HG02981 (cell line): ENCODE data around the gene MMP24.
"Not testable (repeated sequence)": the region's sequence is repeated elsewhere in the genome, so short reads cannot be mapped to it uniquely, and the experiment has no call there.

Source experiments
- ATAC-seq: cut with Tn5 transposase; IDR thresholded peaks from one replicate; pipeline ENCODE4 v1.9.1; 2021; ENCODE audit warnings: mild to moderate bottlenecking, moderate library complexity; ENCODE audit not compliant: unreplicated experiment

The MMP24 gene

DNA sequence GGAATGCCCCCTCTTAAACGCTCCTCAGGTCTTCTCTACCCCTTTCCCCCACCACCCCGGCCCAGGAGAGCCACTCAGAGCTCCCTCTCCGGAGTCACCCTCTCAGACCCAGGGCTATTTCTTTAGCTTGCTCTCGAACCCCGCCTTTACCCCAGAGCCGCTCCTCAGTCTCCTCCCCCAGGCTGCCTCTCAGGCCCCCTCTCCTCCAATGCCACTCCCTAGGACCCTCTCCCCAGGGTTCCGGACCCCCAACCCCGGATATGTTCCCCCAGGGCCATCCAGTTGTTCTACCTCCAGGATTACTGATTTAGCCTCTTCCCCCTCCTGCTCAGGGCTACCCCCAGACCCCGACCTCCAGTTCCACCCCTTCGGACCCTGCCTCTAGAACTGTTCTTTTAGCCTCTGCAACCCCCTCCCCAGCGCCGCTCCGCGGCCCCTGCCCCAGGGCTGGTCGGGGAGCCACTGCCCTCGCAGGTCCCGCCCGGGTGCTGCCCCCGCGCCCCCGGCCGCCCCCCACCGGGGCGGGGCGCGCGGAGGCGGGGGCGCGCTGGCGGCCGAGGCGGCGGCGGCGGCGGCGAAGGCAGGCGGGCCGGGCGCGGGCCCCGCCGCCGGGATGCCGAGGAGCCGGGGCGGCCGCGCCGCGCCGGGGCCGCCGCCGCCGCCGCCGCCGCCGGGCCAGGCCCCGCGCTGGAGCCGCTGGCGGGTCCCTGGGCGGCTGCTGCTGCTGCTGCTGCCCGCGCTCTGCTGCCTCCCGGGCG is at the start of gene MMP24:
TSS of gene MMP24 (plus strand) at position 565 of the 758 bp plus-strand sequence. CDS start at position 614, 49 bp downstream.
- no peak for ATAC-seq

DNA sequence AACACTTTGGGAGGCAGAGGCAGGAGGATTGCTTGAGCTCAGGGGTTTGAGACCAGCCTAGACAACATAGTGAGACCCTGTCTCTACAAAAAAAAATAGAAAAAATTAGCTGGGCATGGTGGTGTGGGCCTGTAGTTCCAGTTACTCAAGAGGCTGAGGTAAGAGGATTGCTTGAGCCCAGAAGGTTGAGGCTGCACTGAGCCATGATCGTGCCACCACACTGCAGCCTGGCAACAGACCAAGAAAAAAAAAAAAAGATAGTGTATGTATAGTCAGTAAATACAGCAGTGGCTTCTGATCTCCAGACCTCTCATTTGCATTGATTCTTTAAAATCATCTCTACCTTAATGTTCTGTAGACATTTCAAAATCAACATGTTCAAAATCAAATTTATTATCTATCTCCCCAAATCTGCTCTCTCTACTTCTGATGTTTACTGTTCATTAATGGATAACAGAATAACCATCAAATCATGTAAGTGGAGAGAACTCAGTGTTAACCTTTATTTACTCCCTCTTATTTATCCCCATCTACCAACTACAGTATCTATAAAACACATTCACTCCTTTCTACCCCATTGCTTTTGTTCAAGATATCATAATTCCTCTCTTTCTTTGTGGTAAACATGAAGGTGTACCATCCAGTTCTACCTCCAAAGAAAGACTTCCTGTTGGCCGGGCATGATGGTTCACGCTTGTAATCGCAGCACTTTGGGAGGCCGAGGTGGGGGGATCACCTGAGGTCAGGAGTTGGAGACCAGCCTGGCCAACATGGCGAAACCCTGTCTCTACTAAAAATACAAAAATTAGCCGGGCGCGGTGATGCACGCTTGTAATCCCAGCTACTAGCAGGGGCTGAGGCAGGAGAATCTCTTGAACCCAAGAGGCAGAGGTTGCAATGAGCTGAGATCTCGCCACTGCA is 46.9 kb upstream of the MMP24 start:
- ATAC-seq, result no peak

DNA sequence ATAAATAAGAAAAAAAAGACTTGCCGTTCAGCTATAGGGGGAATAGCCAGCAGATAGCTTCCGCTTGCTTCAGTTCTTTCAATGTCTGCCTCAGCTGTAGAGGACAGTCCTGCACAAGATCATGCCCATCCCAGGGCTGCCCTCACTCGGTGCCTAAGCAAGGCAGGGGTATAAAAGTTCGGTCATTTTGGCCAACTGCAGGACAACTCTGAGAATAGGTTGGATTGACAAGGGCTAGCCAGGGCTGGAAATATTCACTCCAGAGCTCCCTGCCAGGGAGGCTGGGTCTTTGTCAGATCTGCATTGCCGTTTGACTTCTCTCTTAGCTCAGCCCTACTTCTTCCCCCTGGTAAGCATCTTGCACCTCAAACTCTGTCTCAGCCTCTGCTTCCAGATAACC is 46.2 kb upstream of the MMP24 start:
- ATAC-seq, result no peak

DNA sequence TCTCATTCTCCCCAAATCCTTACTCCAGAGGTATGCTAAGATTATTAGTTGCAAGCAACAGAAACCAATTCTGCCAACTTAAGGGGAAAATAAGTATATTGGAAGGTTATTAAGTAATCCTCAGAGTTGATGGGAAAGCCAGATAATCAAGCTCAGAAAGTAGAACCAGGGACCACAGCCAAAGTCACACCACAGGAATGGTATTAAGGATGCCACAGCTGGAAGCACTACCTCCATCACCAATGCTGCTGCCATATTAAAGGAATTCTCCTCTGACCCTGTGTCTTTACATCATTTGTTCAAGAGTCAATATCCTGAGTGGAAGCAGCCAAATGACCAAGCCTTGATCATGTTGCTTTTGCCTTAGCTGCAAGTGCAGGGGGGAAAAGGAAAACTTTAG is 44.8 kb upstream of the MMP24 start:
- ATAC-seq, result no peak

DNA sequence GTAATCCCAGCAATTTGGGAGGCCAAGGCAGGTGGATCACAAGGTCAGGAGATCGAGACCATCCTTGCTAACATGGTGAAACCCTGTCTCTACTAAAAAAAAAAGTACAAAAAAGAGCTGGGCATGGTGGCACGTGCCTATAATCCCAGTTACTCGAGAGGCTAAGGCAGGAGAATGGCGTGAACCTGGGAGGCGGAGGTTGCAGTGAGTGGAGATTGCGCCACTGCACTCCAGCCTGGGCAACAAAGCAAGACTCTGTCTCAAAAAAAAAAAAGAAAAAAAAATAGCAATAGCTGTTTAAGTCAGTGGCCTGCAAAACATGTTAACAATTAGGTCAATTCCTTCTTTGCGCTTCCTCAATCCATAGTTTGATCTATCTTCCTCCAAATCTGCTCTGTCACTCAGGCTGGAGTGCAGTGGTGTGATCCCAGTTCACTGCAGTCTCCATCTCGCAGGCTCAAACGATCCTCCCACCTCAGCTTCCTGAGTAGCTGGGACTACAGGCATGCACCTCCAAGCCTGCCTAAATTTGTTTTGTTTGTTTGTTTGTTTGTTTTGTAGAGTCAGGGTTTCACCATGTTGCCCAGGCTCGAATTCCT is 39.7 kb upstream of the MMP24 start:
- not testable (repeated sequence) for ATAC-seq

DNA sequence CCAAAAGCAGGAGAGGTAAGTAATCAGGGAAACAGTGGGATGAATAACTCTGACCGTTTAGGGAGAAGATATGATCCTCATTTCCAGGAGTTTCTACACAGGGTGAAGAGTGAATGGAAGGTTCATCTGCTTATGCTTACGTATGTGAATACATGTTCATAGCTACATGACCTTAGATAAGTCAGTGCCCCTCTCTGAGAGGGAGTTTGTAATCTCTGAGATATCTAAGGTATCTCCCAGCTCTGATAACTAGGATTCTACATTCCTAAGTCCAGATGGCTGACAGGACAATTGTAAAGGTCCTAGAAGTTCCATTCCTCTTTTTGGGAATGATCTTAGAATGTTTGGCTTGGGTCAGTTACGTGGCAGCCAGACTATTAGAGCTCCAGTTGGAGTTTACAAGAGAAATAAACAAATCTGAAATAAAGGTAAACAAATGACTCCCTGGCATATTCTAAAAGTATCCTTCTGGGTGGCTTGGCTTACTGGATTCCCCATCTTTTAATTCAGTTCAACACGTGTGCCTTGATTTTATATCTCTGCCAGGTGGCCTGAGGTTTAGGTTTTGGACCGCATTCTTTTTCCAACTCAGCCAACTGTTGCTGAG is 38.8 kb upstream of the MMP24 start:
- no peak for ATAC-seq

DNA sequence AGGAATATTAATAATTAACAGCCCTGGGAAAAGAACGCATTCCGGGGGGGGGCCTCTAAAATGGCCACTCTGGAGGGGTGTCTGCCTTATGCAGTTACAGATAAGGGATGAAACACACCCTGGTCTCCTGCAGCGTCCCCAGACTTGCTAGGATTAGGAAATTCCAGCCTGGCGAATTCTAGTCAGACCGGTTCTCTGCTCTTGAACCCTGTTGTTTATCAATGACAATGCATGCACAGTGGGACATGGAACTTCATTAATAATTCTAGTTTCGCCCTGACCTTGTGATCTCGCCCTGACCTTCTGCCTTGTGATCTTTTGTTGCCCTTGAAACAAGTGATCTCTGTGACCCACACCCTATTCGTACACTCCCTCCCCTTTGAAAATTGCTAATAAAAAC is 37.3 kb upstream of the MMP24 start:
- not testable (repeated sequence) for ATAC-seq

DNA sequence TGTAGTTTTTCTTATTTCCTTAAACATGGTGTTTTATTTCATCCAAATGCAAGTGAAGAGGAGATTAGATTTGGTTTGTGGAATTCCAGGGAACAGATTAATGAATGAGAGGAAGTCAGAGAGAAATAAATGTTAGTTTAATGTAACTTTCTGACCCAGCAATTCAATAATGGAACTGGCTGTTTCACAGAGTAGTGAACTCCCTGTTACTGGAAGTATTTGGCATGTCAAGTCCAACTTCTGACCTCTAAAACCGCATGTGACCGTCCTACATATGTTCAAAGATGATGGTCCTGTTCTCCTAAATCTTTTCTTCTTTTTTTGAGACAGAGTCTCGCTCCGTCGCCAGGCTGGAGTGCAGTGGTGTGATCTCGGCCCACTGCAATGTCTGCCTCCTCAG is 35.9 kb upstream of the MMP24 start:
- ATAC-seq, result no peak

DNA sequence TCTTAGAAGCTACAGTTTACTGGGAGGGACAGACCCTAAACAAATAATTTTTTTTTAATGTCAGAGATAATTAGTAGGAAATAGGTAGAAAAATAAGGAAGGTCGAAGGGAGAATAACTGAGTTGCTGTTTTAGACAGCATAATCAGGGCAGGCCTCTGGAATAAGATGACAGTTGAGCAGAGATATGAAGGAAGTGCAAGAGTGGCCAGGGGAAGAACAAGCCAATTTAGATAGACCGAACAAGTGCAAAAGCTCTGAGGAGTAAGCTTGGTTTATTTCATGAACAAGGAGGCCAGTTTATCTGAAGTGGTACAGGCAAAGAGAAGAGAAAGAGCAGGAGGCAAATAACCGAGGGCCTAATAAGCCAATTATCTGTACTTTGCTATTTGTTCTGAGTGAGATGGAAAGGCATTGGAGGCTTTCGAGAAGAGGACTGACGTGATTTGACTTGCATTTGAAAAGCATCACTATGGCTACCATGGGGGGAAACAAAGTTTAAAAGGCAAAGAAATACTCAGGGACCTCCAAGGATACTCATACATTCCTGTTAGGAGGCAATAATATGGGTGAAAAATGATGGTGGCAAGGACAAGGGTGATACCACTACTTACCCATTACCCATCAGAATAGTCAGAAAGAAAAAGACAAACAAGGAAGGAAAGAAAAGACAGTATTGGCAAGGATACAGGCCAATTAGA is 34.9 kb upstream of the MMP24 start:
- no peak for ATAC-seq

DNA sequence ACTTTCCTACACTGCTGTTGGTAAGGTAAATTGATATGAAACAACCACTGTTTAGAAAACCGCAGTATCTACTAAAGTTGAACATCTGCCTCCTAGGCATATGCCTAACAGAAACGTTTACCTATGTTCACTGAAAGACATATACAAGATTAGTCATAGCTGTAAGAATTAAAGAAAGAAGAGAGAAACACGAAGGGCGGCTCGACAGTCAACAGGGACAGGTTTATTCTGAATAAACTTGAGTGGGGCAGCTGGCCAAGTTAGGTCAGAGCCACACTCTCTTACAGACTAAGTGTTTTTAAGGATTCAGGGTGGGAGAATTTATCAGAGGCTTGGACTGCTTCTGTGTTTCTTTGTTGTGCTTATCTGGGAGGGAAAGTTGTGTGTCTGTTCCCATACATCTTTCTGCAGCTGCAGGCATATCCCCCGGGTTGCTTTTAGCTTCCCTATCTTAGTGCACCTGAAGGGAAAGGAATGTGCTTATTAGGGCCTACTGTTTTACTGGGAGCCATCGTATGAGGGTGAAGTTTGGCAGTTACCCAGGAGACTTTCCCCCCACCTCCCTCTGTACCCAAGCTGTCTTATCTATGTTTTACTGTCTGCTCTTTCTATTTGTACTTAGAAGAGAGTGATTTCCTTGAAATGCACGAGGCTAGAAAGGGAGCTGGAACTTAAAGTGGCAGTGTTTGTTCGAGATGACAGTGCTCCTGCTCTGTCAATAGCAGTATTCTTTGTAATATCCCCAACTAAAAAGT is 34.2 kb upstream of the MMP24 start:
- no peak for ATAC-seq

DNA sequence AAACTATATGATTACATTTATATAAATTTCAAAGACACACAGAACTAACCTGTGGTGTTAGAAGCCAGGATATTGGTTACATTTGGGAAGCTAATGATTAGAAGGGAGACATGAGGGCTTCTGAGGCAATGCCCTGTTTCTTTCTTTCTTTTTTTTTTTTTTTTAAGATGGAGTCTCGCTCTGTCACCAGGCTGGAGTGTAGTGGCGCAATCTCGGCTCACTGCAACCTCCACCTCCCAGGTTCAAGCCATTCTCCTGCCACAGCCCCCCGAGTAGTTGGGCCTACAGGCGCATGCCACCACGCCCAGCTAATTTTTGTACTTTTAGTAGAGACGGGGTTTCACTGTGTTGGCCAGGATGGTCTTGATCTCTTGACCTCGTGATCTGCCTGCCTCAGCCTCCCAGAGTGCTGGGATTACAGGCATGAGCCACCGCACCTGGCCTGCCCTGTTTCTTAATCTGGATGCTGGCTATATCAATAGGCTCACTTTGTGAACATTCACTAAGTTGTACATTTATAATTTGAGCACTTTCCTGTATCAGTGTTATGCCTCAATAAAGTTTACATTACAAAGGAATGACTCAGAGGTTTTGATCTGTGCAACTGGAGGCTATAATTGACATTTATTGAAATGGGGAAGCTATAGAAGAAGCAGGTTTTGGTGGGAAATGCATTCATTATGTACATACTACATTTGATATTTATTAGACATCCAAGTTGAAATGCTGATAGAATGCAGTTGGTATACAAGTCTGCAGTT is 33.3 kb upstream of the MMP24 start:
- not testable (repeated sequence) for ATAC-seq

DNA sequence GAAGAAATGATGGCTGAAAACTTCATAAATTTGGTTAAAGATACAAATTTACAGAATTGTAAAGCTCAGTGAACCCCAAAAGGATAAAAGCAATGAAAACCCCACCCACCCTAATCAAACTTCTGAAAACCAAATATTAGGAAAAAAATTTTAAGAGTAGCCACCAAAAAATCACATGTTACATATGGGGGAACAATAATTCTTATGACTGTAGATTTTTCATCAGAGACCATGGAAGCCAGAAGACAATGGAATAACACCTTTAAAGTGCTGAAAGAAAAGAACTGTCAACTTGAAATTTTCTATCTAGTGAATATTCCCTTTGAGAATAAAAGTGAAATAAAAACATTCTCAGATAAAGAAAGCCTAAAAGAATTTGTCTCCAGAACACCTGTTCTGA is 30.2 kb upstream of the MMP24 start:
- ATAC-seq, result no peak

DNA sequence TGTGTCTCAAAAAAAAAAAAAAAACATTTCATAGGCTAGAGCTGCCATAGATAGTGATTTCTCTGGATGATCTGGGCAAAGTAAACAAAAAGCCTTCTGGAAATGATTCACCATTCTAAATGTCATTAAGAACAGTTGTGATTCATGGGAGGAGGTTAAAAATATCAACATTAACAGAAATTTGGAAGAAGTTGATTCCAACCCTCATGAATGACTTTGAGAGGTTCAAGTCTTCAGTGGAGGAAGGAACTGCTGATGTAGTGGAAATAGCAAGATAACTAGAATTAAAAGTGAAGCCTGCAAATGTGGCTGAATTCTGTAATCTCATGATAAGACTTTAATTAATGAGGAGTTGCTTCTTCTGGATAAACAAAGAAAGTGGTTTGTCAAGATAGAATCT is 26.8 kb upstream of the MMP24 start:
- ATAC-seq, result no peak

DNA sequence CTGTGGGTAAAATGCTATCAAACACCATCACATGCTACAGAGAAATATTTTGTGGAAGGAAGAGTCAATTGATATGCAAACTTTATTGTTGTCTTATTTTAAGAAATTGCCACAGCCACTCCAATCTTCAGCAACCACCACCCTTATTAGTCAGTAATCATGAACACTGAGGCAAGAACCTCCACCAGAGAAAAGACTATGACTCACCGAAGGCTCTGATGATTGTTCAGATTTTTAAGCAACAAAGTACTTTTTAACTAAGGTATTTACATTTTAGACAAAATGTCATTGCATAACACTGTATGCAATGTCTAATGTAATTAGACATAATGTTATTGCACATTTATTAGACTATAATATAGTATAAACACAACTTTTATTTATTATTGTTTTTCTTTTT is 26.2 kb upstream of the MMP24 start:
- no peak for ATAC-seq

DNA sequence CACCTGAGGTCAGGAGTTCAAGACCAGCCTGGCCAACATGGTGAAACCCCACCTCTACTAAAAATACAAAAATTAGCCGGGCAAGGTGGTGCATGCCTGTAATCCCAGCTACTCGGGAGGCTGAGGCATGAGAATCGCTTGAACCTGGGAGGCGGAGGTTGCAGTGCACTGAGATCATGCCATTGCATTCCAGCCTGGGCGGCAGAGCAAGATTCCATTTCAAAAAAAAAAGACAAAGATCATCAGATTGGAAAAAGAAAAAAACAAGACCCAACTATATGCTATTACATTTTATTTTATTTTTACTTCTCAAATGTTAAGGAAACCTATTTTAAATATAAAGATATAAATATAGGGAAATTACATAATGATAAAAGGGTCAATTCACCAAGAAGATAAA is 25.0 kb upstream of the MMP24 start:
- ATAC-seq, result not testable (repeated sequence)

DNA sequence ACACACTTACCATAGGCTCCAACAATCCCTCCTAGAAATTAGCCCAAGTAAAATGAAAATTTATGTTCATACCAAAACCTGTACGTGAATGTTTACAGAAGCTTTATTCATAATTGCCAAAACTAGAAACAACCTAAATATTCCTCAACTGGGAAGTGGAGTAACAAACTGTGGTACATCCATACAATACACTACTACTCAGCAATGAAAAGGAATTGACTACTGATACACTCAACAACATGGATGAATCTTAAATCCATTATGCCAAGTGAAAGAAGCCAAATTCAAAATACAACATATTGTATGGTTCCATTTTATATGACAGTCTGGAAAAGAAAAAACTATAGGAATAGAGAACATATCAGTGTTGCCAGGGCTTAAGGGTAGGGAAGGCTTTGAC is 19.7 kb upstream of the MMP24 start:
- ATAC-seq, result no peak

DNA sequence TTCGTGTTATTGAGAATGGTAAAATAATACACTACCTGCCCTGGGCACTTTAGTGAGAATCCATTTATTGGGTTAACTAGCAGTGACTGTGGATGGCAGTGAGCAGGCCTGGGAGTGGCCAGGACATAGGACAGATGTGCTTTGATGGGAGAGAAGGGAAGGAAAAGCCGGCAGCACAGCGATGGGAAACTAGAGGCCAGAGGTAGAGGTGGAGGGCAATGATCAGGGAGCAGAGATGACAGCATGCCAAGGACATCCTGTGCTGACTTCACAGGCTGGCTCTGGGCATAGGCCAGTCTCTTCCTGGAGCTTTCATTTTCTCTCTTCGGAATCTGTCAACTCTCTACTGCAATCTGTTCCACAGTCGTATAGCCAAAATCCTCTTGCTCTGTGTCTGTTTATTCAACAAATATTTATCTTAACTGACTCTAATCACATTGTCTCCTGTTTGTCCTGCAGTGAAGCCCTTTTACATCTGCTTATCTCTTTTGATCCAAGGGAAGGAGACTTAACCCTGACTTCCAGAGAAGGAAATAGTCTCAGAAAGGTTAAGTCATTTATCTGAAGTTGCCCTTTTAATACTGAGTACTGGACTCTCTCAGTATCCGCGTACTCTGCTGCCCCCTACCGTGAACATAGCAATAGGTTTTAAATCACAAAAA is 18.4 kb upstream of the MMP24 start:
- no peak for ATAC-seq

DNA sequence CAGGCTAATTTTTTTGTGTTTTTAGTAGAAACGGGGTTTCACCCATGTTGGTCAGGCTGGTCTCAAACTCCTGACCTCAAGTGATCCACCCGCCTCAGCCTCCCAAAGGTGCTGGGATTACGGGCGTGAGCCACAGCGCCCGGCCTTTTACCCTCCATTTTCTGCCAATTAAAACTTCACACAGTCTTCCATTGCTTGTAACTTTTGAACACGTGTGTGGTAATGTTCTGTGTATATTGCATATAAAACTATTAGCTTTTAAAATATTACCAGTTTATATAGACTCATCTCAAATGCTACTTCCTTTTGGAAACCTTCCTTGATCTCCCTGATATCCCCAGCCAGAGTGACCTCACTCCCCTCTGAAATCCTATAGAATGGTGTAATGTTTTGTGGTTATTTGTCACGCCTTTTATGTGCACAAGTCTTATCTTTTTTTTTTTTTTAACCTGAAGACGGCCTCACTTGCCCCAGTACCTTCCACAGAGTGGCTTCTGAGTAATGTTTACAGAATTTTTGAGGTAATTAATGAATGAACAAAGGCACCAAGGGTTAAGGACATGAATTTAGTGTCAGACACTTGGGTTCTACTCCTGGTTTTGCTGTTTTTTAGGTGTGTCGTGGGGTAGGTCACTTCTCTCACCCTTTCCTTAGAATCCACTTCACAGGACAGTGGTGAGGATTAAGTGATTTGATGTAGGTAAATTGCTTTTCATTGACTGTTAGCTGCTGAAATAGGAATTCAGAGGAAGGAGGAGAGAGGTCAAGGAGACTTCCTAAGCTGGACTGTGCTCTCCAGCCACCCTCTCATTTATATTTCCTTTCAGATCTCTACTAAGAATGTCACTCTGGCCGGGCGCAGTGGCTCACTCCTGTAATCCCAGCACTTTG is 11.2 kb upstream of the MMP24 start:
- no peak for ATAC-seq
